Activated CD4-positive, alpha-beta T cell treated with anti-CD3 and anti-CD28 coated beads, Interleukin-2, amount 50 U/mL, for 48 hours (primary cell): Measurements from ENCODE around the gene OSBPL5.
A peak's percentile ranks its signal among the peaks of the same experiment; 100 is the strongest.

Experiments
- DNase-seq, 2 experiments: peaks; one replicate each; pipeline ENCODE4 v3.0.0-alpha.2; 2020

OSBPL5 gene

GRCh38 chr11:3162410-3163240 is 2.5 kb downstream of the OSBPL5 start:
- no peak for DNase-seq

GRCh38 chr11:3161720-3162409 is 3.2 kb downstream of the OSBPL5 start:
- DNase-seq, result no peak

GRCh38 chr11:3161309-3161708 is 3.8 kb downstream of the OSBPL5 start:
- no peak for DNase-seq

DNA sequence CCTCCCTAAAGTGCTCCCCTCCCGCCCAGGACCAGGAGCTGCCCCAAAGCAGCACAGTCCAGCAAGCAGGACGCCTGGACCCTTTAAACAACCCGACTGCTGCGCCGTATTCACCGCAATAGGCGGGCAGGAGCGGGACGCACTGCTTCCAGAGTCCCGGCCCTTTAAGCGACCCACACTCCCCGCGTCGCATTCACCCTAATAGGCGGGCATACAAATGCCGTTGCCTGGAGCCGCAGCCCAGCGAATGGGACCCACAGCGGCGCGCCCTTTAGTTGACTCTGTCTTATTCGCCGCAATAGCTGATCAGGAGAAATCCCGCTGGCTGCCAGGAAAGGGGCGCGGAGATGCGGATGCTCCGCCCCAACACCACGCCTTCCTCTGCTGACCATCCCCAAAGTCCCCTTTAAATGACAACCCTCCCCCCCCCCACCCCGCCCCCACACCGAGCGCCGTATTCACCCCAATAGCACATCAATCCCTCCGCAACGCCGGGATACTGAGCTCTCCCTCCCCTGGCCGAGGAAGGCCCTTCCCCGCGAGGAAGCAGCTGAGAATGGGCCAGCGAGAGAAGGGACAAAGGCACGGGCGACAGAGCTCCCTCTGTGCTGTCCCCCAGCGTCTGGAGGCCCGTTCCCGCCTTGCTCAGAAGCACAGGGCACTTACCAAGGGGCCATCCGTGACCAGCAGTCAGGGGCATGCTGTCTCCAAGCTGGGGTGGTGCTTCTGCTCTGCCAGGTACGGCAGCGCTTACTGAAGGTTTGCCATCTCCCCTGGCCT is 4.7 kb downstream of the OSBPL5 start:
- DNase-seq, result peak in 1 of 2 experiments; percentile 28

- no peak for DNase-seq
Measured at GRCh38 chr11:3159296-3160190, 5.6 kb downstream of the OSBPL5 start.

DNA sequence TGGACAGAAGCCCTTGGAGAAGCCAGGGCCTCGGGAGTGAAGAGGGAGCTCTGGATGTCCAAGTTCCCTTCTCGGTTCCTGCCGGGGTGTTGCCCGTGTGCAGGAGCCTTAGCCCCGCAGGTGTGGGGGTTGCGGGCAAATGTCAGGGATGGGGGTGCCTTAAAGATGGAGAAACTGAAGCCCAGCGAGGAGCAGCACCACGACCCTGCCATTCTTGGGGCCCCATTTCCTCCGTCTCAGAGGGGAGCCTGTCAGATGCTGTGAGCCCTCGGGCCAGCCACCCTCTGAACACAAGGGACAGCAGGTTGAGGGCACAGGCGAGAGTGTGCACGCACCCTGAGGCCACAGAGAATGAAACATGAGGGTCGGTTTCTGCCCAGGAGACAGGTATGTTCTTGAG is 6.3 kb downstream of the OSBPL5 start:
- no peak for DNase-seq

DNA sequence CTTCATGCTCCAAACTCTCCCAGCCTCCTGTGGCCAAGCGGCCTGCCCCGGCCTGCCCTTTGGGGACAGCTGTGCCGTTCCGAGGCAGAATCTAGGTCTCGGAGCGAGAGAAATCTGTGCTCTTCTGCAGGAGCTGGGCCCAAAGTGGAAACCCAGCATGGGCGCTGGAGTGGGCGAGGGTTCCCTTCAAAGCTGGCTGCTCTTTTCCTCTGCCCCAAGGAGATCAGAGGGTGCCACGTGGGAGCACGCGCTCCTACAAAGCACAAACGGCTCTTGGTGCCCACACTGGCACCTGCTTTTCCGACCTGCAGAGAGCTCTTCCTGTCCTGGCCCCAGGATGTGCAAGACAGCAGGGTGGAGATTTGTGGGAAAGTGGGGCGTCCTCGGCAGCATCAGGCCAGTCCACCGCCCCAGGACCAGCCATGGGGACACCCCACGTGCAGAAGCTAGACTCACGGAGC is 6.9 kb downstream of the OSBPL5 start:
- no peak for DNase-seq

DNA sequence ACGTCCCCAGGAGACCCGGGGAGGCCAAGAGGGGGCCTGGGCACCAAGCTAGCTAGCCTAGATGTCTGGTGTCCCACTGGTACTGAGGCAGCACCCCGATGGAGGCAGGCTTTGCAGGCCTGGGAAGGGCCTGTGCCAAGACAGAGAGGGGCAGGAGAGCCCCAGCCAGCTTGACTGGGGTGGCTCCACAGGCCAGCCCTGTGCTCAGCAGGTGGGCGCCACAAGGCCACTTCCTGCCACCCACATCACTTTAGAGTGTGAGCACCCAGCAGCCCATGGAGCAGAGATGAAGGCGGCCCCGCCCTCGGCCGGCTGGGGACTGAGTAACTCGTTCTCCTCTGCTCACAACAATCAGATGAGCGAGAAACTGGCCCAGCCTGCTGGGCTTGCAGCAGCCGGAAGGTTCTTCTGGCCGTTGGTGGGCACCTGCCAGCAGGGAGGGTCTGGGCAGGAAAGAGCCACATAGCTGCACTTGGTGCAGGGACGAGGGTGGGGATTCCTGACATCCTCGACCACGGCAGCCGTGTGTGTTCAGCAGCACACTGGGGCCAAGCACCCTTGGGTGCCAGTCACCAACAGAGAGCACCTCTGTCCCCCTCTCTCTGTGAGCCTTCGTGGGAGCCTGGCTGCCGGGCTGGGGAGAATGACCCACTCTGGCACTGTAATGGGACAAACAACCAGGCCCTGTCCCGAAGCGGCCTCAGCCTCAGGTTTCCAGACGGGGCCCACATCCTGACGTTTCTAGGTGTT is 7.6 kb downstream of the OSBPL5 start:
- no peak for DNase-seq

DNA sequence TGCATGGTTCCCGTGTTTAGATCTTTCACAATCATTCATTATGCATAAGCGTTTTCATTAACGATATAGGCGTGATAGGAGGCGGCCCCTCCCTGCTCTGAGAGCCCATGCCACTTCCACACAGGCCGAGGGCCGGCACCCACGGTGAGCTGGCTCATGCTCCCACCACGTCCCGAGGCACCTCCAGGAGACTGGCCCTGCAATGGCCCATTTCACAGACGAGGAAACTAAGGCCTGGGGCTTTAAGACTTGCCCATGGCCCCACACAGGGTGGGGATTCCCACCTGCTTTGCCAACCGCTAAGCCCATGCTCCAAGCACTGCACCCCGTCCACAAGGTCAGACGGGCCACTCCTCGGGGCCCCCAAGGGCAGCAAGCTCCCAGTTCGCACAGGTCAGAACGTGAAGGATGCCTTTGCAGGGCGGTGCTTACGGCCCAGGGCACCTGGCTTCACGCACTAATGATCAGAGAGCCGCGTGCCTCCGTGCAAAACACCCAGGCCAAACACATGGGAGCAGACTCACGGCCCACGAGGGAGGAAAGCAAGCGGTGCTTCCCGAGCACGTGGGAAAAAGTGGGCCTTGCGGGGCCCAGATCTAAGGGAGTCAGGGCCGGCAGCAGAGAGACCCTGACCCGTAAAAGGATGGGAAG is 8.3 kb downstream of the OSBPL5 start:
- no peak for DNase-seq

DNA sequence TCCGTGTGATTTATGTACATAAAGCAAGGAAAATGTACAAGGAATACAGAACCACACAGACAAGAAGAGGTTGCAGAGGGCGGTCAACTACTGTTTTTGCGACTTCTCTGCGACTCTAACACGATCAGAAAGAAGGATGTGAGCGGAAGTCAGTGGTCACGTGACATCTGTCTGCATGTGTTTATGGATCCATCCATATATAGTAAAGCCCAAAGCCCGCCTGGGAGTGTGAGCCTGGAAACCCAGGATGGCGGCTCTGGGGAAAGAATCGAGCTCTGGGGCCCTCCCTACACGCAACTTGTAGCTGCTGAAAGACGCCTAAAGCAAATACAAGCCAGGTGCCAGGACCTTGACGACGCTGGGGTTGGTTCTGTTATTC is 8.8 kb downstream of the OSBPL5 start:
- no peak for DNase-seq

- DNase-seq, result no peak
Measured at GRCh38 chr11:3155691-3156258, 9.3 kb downstream of the OSBPL5 start.

DNA sequence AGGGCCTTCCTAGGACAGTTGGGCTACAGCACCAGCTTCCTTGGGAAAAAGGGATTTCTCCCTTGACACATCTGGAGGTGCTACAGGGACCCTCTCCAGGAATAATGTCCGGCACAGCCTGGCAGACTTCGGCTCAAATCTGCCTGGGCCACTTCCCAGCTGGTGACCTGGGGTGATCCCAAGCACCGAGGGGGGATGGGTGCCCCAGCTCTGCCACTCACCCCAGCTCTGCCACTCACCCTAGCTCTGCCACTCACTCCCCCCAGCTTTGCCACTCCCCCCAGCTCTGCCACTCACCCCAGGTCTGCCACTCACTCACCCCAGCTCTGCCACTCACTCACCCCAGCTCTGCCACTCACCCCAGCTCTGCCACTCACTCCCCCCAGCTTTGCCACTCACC is 9.9 kb downstream of the OSBPL5 start:
- no peak for DNase-seq

DNA sequence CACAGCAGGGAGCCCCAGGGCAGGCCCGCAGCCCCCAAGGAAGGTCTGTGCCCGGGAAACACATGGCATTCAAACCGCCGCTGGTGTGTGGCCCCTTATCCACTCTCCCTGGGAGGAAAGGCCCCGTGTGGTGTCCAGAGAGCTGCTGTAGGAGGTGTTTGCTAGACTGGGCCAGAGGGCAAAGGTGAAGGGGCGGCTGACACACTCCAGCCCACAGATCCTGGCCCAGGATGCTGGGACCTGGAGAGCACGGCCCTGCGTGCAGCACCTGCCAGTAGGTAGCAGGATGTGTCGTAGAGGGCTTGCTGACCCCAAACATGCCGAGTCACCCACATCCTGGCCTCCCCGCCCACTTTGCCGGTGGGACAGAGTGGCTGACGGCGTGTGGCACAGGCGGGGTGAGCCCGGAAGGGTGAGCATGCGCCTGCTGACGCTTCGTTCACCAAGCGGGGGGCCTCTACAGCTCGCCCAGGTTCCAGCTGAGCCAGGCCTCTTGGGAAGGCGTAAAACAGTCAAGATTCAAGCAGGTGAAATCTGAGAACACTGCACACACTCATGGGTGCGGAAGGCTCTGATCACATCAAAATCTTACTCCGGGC is 11.0 kb downstream of the OSBPL5 start:
- DNase-seq, result no peak

DNA sequence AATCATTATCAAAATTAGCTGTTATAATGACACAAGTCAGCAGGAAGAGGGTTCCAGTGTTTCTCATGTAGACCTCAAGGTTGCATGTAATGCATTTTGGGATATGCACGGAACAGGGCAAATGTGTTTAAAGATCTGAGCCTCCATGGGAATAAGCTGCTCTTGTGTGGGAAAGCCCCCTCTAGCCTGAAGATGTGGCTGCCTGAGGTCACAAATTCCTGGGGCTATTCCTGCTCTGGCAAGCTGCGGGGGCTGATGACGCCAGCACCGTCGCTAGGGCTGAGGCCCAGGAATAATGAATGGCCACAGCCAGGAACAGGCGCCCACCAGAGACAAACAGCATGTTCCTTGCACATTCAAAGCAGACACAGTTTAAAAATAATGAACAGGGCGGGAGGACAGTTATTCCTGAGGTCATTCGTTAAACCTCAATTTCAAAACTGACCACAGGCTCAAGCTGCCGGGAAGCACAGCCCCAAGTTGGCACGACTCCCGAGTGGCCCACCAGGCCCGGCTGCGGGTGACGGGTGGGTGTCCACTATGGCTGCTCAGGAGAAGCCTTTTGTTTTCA is 11.7 kb downstream of the OSBPL5 start:
- no peak for DNase-seq

DNA sequence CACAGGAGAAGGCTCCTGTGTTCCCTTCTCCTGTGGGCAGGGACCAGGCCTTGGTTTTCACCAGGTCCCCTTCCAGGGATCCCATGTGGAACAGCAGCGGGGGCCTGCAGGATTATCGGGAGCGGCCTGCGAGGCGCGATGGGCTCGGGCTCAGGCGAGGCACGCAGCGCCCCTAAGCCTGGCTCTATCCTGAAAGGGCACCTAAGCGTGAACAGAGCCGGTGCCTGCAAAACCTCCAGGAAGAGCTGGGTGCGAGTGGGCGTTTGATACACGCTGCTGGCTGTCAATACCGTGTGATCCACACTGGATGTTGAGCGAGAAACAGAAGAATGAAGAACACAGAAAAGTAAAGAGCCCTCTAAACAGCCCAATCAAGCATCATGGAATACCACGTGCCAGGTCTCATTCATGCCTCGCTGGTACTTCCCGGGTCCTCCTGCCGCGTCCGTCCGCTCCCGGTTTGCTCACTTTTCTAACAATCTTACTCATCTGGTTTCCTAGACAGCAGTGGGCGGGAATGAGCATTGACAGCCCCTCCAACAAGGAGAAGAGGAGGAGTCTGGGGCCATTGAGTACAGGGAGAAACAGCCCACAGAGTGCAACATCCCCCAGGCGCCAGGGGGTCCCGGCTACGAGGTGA is 12.5 kb downstream of the OSBPL5 start:
- DNase-seq, result no peak

DNA sequence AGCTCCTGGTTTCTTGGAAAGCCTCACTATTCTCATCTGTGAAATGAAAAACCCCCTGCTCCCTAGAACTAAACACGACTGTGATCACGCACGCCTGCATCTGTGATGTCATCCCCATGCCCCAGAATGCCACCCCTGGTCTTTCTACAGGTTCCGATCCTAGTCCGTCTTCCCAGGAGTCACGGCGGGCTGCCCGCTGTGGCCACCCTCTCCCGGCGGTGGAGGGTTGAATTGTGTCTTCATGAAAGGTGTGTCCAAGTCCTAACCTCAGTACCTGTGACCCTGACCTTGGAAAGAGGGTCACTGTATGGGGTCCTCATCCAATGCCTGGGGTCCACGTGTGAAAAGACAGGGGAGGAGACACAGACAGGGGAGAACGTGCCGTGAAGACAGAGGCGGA is 14.4 kb downstream of the OSBPL5 start:
- DNase-seq, result no peak

GRCh38 chr11:3149852-3150188 is 15.3 kb downstream of the OSBPL5 start:
- DNase-seq, result no peak

DNA sequence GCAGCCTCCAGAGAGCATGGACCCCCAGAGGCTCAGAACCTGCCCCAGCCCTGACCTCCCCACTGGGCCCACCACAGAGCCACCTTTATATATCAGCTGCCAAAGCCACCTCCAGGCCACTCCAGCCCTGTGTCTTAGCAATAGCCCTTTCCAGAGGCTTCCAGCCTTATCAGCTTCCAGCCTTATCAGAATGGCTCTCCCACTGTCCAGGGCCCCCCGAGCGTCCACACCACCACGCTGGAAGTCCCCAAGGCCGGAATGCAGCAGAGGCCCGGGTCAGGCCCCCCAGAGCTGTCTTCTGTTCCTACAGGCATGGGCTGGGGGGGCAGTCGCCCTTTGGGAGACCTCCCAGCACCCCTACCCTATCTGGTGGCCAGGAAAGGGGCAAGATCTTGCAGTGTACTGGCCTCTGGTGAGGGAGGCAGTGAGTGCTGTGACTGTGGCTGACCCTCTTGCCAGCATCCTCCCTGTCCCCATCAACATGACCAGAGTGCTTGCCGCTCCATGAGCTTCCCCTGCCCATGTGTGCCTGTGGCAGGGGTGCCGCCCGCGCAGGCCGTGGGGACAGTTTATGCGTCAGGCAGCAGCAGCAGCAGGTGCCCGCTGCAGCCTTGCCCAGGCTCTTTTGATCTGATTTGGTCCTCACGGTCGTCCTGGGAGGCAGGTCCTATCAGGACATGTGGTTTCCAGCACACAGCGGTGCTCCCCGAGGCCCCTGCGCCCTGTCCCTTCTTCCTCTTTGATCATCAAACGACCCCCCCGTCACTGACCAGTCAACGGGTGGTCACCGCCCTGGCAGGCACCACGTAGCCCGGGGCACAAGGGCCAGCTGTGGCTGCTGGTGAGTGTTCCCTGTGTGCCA is 15.9 kb downstream of the OSBPL5 start:
- DNase-seq, result no peak
